Measurements from ENCODE around the gene DDX39A.
"Not testable (repeated sequence)": the region's sequence is repeated elsewhere in the genome, so short reads cannot be mapped to it uniquely, and the experiment has no call there.

Gene DDX39A

GRCh38 chr19:14407605-14408484, 11.3 kb downstream of the DDX39A start:
- no peak for DNase-seq

GRCh38 chr19:14406645-14407401, 12.3 kb downstream of the DDX39A start:
- no peak for DNase-seq

GRCh38 chr19:14405758-14406644, 13.1 kb downstream of the DDX39A start:
- peak; percentile 18 for DNase-seq

GRCh38 chr19:14405380-14405757, 13.8 kb downstream of the DDX39A start:
- DNase-seq, result no peak

- DNase-seq, result peak; percentile 31
Measured at GRCh38 chr19:14404312-14404711, 14.8 kb downstream of the DDX39A start.

GRCh38 chr19:14403145-14403930, 15.8 kb downstream of the DDX39A start:
- not testable (repeated sequence) for DNase-seq

- DNase-seq, result no peak
Measured at GRCh38 chr19:14402332-14403144, 16.6 kb downstream of the DDX39A start.

GRCh38 chr19:14401468-14402195, 17.5 kb downstream of the DDX39A start:
- no peak for DNase-seq

- DNase-seq, result peak; percentile 12
Measured at GRCh38 chr19:14400951-14401431, 18.1 kb downstream of the DDX39A start.

- DNase-seq, result not testable (repeated sequence)
Measured at GRCh38 chr19:14397168-14397567, 22.0 kb downstream of the DDX39A start.

- DNase-seq, result not testable (repeated sequence)
Measured at GRCh38 chr19:14396730-14397129, 22.4 kb downstream of the DDX39A start.

GRCh38 chr19:14395710-14396336, 23.3 kb downstream of the DDX39A start:
- DNase-seq, result no peak

GRCh38 chr19:14395262-14395661, 23.9 kb downstream of the DDX39A start:
- no peak for DNase-seq

GRCh38 chr19:14394167-14394566, 25.0 kb downstream of the DDX39A start:
- DNase-seq, result no peak

GRCh38 chr19:14393329-14393728, 25.8 kb downstream of the DDX39A start:
- no peak for DNase-seq

- DNase-seq, result no peak
Measured at GRCh38 chr19:14391156-14391821, 27.9 kb downstream of the DDX39A start.

- no peak for DNase-seq
Measured at GRCh38 chr19:14390548-14390947, 28.6 kb downstream of the DDX39A start.

- DNase-seq, result no peak
Measured at GRCh38 chr19:14385492-14385891, 33.6 kb downstream of the DDX39A start.

Measured in COR-L47 (cell line).